SH-SY5Y (cell line): ENCODE results near the gene EVI5L.

ENCODE experiments used
- GATA2 ChIP-seq: IDR thresholded peaks from 2 replicates; pipeline ENCODE4 v1.6.1; 2011; ENCODE audit warnings: mild to moderate bottlenecking, low read depth, low read length
- GATA3 ChIP-seq: IDR thresholded peaks from 2 replicates; pipeline ENCODE4 v1.6.1; 2011; ENCODE audit warnings: low read depth, mild to moderate bottlenecking, low read length, moderate library complexity

GRCh38 chr19:7907122-7907521, 77.1 kb downstream of the EVI5L start:
- no peak for TF ChIP-seq GATA2
- TF ChIP-seq GATA3 = no peak
